WERI-Rb-1 (cell line): ENCODE measurements around the gene TAAR9.

Experiments used
- DNase-seq: peaks from one replicate; pipeline ENCODE4 v3.0.0-alpha.2; 2020
- H3K27ac ChIP-seq: fragments of 250-450 bp; sonication (Bioruptor Pico); 2 replicates; pipeline ENCODE4 v1.5.1; 2020; ENCODE audit warnings: mild to moderate bottlenecking, moderate library complexity
- H3K27me3 ChIP-seq: fragments of 250-450 bp; sonication (Bioruptor Pico); 2 replicates; pipeline ENCODE4 v1.5.1; 2021; ENCODE audit warnings: mild to moderate bottlenecking, low read depth, moderate library complexity; ENCODE audit not compliant: insufficient read depth, severe bottlenecking
- H3K36me3 ChIP-seq: fragments of 250-450 bp; sonication (Bioruptor Pico); 2 replicates; pipeline ENCODE4 v1.5.1; 2020; ENCODE audit warnings: mild to moderate bottlenecking, moderate library complexity
- H3K4me3 ChIP-seq: 2 replicates; pipeline ENCODE4 v1.5.1; 2011; ENCODE audit warnings: low read depth, mild to moderate bottlenecking, control low read depth, low read length
- H3K9me3 ChIP-seq: fragments of 250-450 bp; sonication (Bioruptor Pico); 2 replicates; pipeline ENCODE4 v1.5.1; 2021; ENCODE audit warnings: mild to moderate bottlenecking, moderate library complexity; ENCODE audit not compliant: severe bottlenecking
- TF ChIP-seq, protein P1 (sequence below): IDR thresholded peaks from 2 replicates; pipeline ENCODE4 v1.5.1; 2011; ENCODE audit warnings: low read depth, mild to moderate bottlenecking, control low read depth, inconsistent platforms, low read length

TAAR9 gene

DNA sequence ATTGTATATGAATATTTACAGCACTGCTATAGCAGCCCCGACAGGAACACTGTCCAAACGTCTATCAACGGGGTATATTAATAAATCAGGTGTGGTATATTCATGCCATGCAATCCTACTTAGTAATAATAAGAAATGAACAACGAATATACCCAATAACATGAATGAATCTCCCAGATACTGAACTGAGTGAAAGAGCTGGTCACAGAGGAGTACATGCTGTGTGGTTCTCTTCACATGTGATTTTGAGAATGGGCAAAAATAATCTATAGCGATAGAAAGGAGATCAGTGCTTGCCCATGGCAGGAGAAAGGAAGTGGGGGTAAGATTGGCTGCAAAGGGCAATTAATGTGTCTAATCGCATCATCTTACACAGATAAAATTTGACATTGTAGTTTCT lies 28.3 kb downstream of the TAAR9 start:
- no peaks in the 10 kb centered on the region for H3K9me3 ChIP-seq
- no peak overlapping the region for H3K4me3 ChIP-seq
- TF ChIP-seq, protein P1, sequence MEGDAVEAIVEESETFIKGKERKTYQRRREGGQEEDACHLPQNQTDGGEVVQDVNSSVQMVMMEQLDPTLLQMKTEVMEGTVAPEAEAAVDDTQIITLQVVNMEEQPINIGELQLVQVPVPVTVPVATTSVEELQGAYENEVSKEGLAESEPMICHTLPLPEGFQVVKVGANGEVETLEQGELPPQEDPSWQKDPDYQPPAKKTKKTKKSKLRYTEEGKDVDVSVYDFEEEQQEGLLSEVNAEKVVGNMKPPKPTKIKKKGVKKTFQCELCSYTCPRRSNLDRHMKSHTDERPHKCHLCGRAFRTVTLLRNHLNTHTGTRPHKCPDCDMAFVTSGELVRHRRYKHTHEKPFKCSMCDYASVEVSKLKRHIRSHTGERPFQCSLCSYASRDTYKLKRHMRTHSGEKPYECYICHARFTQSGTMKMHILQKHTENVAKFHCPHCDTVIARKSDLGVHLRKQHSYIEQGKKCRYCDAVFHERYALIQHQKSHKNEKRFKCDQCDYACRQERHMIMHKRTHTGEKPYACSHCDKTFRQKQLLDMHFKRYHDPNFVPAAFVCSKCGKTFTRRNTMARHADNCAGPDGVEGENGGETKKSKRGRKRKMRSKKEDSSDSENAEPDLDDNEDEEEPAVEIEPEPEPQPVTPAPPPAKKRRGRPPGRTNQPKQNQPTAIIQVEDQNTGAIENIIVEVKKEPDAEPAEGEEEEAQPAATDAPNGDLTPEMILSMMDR, result no peak
- H3K27ac ChIP-seq, result no peak overlapping the region
- peaks cover 86% of the 10 kb centered on the region for H3K27me3 ChIP-seq
- no peak for DNase-seq
- H3K36me3 ChIP-seq, result no peaks in the 10 kb centered on the region

DNA sequence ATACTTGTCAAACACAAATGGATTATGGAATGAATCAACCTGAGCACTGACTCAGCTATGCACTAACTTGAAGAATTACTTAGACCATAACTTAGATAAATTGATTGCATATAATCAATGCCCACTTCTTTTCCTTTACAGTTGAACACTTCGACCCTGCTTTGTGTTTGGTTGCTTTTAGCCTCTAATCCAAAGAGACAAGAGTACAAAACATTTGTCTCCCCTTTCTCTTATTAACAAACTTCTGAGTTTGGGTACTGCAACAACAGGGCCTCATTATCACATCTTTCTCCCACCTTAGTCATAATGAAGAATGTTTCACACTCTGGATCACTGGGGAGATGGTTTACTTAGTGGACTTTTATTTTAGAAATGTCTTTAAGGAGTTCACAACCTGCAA lies 29.5 kb downstream of the TAAR9 start:
- TF ChIP-seq, protein P1, result no peak

DNA sequence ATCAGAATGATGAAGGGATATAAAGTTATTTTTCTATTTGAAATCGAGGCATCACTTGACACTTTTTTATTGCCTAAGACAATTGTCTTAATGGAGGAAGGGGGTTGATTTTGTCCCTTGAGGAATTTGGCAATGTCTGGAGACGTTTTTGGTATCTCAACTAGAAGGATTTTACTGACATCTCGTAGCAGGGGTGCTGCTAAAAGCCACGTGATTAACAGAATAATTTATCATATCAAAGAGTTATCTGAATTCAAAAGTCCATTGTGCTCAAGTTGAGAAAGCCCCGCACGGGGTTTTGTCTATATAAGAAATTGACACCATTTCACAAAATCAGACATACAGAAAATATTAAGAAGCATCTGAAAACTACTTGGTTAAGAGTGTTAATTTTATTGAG lies 30.5 kb downstream of the TAAR9 start:
- no peak overlapping the region for H3K4me3 ChIP-seq
- DNase-seq, result no peak
- TF ChIP-seq, protein P1, result no peak
- H3K27ac ChIP-seq, result no peak overlapping the region
- H3K9me3 ChIP-seq, result no peaks in the 10 kb centered on the region
- peaks cover 81% of the 10 kb centered on the region for H3K27me3 ChIP-seq
- no peaks in the 10 kb centered on the region for H3K36me3 ChIP-seq

More for the DNA sequence above, 29.5 kb downstream of the TAAR9 start:
- H3K27me3 ChIP-seq, result peaks cover 77% of the 10 kb centered on the region
- H3K27ac ChIP-seq, result no peak overlapping the region
- no peaks in the 10 kb centered on the region for H3K36me3 ChIP-seq
- no peak for DNase-seq
- H3K9me3 ChIP-seq, result no peaks in the 10 kb centered on the region
- no peak overlapping the region for H3K4me3 ChIP-seq

DNA sequence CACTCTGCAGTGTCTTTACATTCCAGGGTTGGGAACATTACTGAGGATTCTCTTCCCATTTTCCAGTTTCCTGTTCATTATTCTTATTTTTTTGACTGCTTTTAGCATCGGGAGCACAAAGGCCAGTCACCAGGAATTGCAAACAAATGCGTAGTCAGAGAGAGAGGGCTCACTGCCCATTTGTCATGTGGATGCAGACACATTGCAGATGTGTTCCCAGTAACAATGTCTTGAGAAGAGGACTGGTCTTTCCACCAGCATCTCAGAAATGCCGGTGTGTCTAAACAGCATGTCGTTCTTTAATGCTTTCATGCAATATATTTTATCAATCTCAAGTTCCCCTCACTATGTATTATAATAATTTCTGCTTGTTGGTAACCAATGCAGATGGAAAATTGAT lies 31.1 kb downstream of the TAAR9 start:
- no peak overlapping the region for H3K4me3 ChIP-seq
- H3K9me3 ChIP-seq, result no peaks in the 10 kb centered on the region
- TF ChIP-seq, protein P1, result no peak
- no peak overlapping the region for H3K27ac ChIP-seq
- no peak for DNase-seq
- no peaks in the 10 kb centered on the region for H3K36me3 ChIP-seq
- peaks cover 81% of the 10 kb centered on the region for H3K27me3 ChIP-seq

DNA sequence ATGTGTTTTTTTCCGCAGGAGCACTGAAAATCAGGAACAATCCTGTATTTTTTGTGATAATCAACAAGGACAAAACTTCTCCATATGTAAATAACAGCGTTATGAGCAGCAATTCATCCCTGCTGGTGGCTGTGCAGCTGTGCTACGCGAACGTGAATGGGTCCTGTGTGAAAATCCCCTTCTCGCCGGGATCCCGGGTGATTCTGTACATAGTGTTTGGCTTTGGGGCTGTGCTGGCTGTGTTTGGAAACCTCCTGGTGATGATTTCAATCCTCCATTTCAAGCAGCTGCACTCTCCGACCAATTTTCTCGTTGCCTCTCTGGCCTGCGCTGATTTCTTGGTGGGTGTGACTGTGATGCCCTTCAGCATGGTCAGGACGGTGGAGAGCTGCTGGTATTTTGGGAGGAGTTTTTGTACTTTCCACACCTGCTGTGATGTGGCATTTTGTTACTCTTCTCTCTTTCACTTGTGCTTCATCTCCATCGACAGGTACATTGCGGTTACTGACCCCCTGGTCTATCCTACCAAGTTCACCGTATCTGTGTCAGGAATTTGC lies 32.2 kb downstream of the TAAR9 start, which contains the start of gene TAAR6:
Gene TAAR6 (plus strand): TSS at position 102 of the 557 bp plus-strand sequence. CDS start 0 bp downstream, at position 102.
- Histone ChIP-seq H3K9me3 (no peaks in the 10 kb centered on the region), H3K27ac (no peak within 1 kb of the TSS), H3K36me3 (no peaks in the 10 kb centered on the region), H3K27me3 (peaks cover 83% of the 10 kb centered on the region), H3K4me3 (no peak within 1 kb of the TSS)
- no peak for DNase-seq
- TF ChIP-seq, protein P1, result no peak

DNA sequence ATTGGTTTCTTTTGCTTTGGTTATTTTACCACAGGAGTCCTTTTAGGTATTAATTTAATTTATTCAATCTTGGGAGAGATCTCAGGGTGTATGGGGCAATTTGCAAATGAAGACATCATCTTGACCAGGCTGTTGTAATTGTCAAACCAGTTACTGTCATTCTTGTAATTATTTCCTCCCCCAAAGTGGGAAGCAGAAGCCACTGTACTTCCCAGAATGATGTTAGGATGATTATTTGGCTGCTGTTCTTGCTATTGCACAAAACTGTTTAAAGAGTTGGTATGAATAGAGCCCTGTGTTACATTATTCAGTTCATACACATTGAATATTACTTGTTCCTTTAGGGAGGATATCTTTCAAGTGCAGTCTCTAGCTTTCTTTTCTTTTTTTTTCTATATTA lies 33.7 kb downstream of the TAAR9 start:
- H3K4me3 ChIP-seq, result no peak overlapping the region
- H3K27ac ChIP-seq, result no peak overlapping the region
- DNase-seq, result no peak
- peaks cover 81% of the 10 kb centered on the region for H3K27me3 ChIP-seq
- TF ChIP-seq, protein P1, result no peak
- no peaks in the 10 kb centered on the region for H3K36me3 ChIP-seq
- no peaks in the 10 kb centered on the region for H3K9me3 ChIP-seq
